ENCODE data around the gene TBC1D10A.
A peak's percentile ranks its signal among the peaks of the same experiment; 100 is the strongest.

Gene TBC1D10A

DNA sequence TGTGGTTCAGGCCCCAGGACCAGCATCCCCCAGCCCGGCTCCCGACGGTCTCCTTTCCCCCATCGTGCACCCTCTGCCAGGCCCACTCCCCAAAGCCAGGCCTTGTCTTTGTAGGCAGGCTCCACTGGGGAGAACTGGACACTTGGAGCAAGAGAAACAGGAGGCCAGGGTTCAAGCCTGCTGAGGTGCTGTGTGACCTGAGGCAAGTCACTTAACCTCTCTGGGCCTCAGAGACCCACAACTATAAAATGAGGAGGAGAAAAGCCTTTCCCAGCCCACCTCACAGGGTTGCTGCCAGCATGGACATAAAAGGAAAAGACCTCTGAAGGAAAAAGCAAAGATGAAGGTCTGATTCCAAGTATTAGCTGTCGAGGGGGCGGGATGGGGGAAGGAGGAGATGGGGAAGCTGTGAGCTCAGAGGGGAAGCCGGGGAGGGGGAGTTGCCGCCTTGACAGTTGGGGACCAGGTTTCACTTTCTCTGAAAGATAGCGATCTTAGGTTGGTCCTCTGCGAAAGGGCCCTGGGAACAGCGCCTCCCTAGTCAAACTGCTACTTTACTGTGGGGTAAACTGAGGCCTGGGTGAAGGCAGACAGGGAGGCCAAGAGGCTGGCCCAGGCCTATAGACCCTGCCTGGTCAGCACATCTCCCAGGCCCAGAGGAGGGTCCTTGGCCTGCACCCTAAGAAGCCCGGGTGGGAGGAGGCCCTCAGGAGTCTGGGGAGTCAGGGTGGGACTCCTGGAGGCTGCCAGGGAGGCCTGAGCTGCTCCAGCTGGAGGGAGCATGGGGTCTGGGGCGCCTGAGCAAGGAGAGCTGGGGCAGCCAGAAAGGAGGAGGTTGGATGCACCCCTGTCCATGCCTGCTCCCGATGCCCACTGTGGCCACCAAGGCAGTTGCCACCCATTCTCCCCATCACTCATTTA lies 59.1 kb downstream of the TBC1D10A start:
- no peak for DNase-seq (ENCODE audit: low read depth in 2 of 2)

DNA sequence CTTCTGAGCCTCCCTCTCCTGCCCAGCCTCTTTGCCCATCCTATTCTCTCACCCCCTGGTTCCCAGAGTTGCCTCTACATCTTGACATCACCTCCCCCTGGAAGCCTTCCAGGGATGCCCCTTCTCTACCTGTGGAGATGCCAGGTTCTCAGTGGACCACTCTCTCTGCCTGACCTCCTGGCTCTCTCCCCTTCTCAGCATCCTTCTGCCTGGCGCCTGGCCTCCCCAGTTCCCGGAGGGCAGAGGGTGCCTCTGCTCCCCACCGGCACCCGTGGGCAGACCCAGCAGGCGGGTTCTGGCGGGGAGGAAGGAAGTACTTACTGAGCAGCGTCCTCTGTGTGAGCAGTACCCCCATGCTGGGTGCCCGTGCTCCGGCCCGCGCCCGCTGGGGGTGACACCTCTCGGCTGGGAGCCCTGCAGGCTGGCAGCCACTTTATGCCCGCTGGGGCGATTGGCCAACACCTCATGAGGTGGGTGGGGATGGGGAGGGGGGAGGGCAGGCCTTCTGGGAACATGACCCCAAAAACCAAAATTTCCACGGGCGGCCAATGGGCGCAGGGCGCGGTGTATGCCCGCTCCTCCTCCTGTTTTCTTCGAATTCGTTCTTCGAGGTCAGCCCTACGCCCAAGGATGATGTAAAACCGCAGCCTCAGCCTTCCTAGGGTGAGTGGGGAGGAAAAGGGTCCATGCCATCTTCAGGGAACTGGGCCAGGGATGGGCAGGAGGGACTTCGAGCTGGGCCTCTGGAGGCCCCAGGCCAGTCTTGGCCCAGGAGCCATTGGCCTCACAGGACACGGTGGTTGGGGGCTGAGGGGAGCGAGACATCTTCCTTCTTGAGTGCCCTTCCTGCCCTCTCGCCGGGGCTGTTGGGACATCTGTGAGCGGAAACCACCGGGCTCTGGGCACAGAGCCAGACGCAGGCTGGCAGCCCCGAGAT lies 60.0 kb downstream of the TBC1D10A start, which contains the start of gene OSM:
TSS of gene OSM (minus strand) at position 407 of the 937 bp plus-strand sequence. CDS start at position 355, 52 bp downstream.
- DNase-seq (ENCODE audit: low read depth in 2 of 2): peak in 1 of 2 donors; percentile 44

DNA sequence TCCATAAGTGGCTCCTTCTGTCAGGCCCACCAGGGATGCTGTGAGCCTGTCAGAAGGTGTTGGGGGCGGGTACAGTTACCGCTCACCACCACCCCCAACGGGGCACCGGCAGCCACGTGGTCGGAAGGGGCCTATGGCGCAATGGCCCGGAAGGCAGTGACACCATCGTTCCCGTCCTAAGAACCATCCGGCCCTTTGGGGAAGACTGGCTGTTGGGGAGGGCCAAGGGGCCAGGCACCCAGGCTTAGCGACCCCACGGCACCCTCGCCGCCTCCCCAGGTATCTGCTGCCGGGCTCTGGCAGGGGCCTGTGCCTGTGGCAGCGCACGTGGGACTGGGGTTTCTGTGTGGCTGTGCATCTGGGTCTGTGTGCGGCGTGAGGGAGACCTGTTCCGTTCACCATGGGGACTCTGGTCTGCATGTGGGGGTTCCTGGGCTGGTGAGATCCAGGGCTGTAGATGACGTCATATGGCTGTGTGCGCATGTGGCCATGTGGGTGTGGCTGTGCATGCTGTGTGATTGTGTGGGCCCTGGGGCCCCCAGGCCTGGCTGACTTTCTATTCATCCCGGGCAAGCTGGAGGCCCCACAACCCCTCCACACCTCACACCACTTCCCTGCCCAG lies 60.8 kb downstream of the TBC1D10A start:
- peak; percentile 73 to 80 for DNase-seq (ENCODE audit: low read depth in 2 of 2)

DNA sequence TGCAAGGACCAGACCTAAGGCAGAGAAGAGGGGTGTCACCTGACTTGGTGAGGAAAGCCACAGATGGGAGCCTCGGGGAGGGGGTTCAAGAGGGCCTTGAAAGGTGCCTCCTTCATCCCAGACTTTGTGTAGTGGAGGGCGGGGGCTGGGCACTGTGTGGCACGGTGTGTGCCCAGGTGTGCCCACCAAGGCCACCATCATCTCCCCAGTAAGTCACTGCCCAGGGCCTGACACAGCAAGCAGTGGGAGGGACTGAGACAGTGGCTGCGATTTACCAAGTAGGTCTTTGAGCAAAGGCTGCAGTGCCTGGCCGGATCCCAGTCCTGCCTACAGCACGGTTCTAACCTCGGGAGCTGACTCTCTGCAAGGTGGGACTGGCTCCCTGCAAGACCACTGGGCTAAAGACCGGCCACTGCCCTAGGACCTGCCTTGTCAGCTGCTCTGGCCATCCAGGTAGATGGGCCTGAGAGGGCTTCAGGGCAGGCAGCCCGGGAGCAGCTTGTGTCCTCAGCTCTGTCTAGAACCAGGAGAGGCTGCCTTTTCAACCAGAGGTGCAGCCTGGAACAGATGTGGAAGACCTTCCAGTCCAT lies 61.5 kb downstream of the TBC1D10A start:
- DNase-seq (ENCODE audit: low read depth in 2 of 2): no peak

DNA sequence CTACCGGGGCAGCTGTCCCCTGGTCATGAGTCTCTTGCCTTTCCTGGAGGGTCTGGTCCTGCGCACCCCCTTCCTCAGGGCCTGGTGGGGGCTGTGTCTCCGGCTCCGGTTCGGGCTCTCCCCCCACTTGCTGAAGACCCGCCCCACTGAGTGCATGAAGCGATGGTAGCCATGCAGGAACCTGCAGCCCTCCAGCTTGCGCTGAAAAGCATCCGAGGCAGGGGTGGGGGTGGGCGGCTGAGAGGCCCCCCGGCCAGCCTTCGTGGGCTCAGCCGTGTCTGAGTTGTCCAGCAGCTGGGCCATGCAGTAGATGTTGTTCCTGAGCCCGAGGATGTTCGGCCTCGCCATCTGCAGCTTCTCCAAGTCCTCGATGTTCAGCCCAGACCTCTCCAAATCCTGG lies 62.9 kb downstream of the TBC1D10A start:
- no peak for DNase-seq (ENCODE audit: low read depth in 2 of 2)

DNA sequence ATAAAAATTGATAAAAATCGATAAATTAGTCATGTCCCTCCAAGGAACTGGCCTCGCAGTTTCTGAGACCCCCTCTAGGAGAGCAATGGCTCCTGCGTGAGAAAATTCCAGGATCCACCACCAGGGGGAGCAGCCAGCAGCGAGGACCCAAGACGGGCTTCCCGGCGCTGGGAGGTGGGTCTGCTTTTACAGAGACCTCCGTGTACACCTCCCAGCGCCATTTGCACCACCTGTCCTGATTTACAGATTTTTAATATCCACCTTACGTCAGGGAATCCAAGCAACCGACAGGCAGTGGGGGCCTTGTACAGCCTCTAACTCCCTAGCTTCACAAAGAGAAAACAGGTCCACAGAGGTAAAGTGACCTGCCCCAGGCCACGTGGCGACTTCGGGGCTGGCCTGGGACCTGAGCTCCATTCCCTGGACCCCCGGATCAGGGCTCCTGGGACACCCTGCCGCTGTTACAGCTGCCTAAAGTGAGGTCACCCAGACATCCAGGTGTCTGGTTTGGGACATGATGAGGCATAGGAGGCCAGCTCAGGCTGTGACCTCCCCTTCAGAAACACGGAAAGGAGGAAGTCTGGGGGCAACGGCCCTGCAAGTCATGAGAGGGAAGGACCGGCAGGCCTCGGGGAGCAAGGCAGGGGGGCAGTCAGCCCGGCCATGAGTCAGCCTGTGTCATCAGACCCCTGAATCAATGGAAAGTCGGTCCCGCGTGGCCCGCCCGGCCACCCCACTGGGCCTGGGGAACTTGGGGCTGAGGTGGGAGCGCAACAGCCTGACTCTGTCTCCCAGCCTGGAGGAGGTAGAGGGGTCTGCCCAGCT lies 63.6 kb downstream of the TBC1D10A start:
- peak; percentile 78 to 79 for DNase-seq (ENCODE audit: low read depth in 2 of 2)

DNA sequence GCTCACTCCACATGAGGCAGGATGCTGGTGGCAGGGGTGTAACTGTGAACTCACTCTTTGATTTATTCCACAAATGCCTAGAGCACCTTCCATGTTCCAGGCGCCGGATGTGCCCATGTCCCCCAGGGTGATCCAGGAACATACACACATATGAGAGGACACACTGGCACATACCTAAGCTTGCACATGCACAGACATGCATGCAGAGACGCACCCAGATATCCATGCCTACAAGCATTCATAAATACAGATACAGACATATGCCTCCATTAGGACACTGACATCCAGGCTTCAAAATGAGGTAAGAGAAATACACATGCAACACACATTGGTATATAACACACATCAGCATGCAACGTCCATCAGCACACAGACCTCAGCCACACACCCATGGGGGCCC lies 64.6 kb downstream of the TBC1D10A start:
- DNase-seq (ENCODE audit: low read depth in 2 of 2): no peak

DNA sequence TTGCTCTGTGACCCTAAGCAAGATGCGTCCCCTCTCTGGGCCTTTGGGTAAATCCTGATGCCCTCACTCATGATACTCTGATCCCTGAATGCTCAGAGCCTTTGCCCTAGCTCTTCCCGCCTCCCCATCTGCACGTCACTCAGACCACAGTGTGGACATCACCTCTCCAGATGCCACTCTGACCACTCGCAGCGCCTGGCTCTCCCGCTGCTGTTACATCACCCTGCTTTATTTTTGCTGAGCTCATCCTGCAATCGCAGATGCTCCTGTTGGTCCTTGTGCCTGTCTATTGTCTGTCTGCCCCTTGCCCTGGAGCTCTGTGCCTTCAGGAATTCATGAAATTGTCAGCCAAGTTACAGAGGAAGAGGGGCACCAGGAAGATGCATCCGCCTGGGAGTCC lies 65.6 kb downstream of the TBC1D10A start:
- DNase-seq (ENCODE audit: low read depth in 2 of 2): no peak

DNA sequence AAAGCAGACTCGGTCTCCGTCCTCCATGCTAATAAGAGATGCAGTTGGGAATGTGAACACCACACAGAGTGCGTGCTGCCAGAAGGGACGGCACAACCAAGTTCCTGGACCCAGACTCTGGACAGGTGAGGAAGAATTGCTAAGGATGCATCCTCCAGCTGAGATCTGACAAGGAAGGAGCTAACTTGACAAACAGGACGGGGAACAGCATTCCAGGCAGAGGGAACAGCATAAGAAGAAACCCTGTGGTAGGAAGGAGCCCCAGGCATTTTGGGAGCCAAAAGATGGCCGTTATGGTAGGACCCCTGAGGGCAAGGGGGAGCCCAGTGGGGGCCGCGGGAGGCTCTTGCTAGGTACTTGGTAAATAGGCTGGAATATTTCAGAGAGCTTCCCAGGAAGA lies 66.1 kb downstream of the TBC1D10A start:
- DNase-seq (ENCODE audit: low read depth in 2 of 2): no peak

DNA sequence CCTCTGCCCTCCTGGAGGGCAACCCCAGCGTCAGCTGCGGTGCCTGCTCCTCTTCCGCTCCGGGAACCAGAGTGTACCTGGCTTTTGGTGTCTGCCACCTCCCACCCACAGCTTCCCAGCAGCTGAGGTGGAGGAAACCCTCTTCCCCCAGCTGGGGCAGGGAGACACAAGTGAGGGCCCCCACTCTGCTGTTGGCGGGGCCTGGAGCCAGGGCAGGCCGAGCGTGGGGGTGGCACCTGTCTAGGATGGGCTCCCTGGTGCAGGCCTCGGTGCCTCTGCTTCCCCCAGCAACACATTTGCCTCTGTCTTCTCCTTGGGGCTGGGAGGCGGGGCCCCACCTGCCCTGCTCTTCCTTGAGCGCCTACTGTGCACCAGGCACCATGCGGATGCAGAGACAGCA lies 66.5 kb downstream of the TBC1D10A start:
- no peak for DNase-seq (ENCODE audit: low read depth in 2 of 2)

DNA sequence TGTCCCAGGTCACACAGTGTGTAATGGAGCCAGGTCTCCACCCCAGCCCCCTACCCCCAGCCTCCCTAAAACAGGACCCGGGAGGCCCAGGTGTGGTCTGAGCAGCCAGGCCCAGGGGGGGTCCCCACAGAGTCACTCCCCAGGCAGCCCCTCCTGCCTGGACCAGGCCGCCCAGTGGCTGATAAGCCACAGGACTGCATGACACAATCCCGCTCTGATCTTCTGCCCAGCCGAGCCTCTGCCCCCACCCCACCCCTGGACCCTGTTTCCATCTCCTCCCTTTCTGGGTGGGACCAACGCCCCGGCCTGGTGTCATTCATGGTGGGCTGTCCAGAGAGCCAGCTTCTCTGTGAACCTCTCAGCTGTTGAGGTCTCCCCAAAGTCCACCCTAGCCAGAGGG lies 72.4 kb downstream of the TBC1D10A start:
- DNase-seq (ENCODE audit: low read depth in 2 of 2): no peak

DNA sequence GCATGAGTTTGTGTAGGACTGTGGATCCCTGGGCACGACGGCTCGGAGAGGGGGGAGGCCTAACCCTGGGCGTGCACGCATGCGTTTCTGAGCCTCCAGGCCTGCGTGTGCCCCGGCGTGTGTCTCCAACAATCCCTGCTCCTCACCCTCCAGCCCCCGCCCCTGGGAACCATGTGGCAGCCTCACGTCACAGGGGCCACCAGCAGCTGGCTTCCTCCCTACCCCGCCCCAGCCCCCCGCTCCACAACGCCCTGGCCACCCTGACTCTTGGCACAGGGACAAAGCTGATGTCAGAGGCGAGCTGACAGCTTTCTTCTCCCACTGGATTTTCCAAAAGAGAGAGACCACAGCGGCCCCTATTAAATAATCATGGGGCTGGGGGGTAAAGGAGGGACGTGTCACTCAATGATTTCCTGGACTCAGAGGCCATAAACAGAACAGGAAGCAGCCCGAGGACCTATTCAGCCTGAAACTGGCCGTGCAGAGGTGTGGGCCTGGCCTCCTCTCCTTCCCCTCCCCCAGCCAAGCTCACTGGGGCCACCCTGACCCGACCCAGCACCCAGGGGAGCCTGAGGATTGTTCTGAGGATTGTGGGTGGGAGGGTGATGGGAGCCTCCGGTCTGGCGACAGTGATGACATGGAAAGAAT lies 73.4 kb downstream of the TBC1D10A start:
- no peak for DNase-seq (ENCODE audit: low read depth in 2 of 2)

DNA sequence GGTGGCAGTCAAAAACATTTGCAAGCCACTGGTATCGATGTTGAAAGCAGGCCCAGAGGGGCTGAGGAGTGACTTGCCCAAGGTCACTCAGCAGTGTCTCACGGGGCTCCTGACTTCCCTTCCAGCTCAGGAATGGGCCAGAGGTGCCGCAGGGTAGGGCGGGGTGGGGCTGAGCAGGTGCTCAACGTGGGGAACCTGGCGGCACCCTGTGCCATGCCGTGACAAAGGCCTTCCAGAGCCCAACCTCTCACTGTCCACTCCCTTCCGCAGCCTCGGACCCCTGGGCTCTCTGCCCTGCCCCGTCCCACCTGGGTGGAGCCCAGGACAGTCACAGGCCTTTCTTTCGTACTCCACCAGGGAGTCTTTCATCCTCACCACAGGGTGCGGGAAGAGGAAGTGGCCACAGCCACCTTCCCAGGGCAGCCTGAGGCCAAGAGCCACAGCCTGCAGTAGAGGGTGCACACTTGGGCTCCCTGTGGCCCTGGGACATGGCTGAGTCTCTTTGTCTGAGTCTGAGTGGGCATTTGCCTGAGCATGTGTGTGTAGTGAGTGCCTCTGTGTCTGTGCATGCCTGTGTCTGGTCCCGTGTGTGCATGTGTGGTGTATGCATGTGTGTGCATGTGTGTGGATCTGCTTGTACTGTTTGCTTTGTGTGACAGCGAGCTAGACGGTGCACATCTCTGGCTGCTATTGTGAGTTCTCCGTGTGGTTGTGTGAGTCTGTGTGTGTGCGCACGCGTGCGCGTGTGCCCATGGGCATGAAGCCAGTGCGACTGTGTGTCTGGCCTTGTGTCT lies 74.1 kb downstream of the TBC1D10A start:
- no peak for DNase-seq (ENCODE audit: low read depth in 2 of 2)

DNA sequence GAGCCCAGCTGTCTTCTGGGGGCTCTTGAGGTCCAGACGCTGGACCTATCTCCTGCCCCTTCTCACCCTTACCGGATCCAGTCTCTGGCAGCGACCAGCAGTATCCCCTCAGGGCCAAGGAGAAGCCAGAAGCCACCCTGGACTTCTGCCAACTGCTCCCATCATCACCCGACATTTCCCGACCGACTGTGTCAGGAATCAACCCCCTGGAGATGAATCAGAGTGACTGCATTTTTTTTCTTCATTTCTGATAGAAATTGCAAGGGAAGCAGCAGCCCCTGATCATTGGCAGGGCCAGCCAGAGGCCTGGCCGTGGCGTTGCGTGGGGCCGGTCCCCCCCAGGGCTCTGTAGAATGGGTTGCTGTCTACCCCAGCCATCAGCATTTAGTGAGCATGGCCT lies 75.0 kb downstream of the TBC1D10A start:
- no peak for DNase-seq (ENCODE audit: low read depth in 2 of 2)

DNA sequence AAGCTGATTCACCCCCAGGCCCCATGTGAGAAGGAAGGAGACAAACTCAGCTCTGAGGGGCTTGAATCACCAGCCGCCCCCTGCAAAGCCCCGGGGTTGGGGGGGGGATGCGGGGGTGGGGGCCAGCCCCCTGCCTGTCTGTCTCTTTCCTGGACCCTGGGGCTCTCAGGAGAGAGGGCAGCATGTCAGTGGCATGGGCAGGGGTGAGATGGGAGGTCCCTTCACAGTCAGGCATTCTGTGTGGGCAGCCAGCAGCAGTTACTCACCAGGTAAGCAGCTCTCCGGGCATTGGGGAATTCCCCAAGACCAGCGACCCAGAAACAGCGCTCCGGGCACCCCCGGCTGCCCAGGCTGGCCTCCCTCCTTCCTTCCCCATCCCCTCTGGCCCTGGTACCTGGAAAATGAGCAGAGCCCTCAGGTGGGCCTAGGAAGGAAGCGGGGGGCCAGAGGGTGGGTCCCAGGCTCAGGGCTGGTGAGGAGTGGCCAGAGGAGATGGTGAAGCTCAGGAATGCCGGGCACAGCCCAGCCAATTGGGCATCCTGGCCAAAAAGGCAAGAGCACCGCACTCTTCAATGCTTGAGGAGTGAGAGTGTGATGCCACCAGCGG lies 76.0 kb downstream of the TBC1D10A start:
- DNase-seq (ENCODE audit: low read depth in 2 of 2): no peak

DNA sequence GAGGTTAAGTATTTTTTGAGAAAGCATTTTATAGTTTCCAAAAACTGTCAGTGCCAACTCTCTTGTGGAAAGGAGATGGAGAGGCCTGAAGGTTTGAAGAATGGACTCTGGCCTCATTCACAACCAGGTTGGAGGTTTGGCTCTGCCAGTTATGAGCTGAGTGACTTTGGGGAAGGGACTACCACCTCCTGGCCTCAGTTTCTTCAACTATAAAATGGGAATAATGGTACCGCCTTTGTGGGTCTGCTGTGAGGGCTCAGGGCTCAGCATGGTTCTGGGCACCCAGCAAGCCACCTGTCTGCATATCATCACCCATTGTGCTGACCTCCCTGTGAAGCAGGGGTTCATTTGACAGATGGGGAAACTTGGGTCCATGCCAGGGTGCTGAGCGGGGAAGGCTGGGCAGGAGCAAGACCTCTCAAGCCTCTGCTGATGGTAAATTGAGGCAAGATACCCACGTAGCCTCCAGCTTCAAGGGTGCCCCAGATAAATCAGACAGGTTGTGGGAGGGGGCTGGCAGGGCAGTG lies 76.6 kb downstream of the TBC1D10A start:
- DNase-seq (ENCODE audit: low read depth in 2 of 2): no peak

DNA sequence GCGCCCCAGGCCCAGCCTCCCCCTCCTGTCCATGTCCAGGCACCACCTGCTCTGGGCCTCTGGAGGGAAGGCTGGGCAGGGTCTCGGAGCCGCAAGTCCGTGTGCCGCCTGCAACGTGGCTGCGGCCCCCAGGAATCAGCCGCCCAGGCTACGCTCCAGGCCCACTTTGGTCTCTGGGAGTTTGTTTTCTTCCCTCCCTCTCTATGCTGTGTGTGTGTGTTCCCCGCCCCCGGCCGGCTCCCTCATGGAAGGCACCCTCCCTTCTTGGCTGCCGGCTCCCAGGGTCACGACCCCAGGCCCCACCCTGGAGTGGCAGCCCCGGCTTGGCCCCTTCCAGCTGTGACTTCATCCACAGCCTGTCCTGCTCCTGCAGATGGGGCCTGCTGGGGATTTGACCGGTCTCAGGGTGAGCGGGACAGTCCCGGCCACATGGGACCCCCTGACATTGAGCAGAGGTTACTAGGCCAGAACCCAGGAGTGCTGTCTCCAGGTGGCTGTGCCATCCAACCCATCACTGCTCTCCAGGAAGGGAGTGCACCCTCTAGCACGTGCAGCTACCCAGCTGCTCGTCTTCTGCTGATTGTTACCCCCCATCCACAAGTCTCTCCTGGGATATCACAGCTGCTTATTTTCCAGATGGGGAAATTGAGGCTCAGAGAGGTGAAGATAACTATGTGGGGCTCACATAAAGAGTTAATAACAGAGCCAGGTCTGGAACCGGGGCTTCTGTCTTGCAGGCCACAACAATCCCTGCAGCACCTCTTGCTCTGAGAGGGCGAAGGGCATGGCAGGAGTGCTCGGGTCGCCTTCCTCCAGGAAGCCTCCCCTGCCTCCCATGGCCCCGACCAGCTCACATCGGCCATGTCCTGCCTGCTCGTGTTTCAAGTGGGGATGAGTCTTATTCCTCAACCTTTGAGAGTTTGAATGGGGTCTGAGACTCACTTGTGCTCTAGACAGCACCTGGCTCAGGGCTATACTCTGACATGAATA lies 77.4 kb downstream of the TBC1D10A start:
- DNase-seq (ENCODE audit: low read depth in 2 of 2): no peak

Data from activated CD4-positive, alpha-beta T cell treated with anti-CD3 and anti-CD28 coated beads for 24 hours (primary cell).